Fibroblast of mammary gland (primary cell): Measurements from ENCODE around the gene SH2D6.
"Not testable (repeated sequence)": the region's sequence is repeated elsewhere in the genome, so short reads cannot be mapped to it uniquely, and the experiment has no call there.

Experiments used
- DNase-seq: peaks from one replicate; pipeline ENCODE4 v3.0.0-alpha.2; 2010; ENCODE audit warnings: low read depth
- H3K4me3 ChIP-seq: 2 replicates; pipeline ENCODE4 v1.5.1; 2011; ENCODE audit warnings: low read depth, mild to moderate bottlenecking, low read length, moderate library complexity; ENCODE audit not compliant: control insufficient read depth
- TF ChIP-seq, protein P1 (sequence below): conservative IDR thresholded peaks from 2 replicates; pipeline ENCODE4 v1.5.1; 2011; ENCODE audit warnings: low read depth, low read length, inconsistent platforms; ENCODE audit not compliant: control insufficient read depth, insufficient read depth

SH2D6 gene

DNA sequence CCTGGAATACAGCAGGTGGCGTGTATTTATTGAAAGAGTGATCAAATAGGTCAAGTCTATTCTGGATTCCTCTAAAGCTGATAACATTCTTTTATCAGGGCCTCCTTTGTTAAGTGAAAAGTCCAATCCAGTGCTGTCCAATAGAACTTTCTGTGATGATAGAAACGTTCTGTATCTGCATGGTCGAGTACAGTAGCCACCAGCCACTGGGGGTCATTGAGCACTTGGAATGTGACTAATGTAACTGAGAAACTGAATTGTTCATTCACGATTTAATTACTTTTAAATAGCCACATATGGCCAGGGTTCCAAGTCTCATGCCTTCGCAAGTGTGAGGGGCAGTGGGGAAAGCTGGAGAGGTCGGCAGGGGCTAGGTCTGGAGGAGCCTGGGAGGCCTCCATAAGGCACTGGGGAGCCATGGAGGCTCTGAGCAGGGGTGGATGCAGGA, 20.5 kb downstream of the SH2D6 start:
- TF ChIP-seq, protein P1, sequence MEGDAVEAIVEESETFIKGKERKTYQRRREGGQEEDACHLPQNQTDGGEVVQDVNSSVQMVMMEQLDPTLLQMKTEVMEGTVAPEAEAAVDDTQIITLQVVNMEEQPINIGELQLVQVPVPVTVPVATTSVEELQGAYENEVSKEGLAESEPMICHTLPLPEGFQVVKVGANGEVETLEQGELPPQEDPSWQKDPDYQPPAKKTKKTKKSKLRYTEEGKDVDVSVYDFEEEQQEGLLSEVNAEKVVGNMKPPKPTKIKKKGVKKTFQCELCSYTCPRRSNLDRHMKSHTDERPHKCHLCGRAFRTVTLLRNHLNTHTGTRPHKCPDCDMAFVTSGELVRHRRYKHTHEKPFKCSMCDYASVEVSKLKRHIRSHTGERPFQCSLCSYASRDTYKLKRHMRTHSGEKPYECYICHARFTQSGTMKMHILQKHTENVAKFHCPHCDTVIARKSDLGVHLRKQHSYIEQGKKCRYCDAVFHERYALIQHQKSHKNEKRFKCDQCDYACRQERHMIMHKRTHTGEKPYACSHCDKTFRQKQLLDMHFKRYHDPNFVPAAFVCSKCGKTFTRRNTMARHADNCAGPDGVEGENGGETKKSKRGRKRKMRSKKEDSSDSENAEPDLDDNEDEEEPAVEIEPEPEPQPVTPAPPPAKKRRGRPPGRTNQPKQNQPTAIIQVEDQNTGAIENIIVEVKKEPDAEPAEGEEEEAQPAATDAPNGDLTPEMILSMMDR: no peak
- no peak overlapping the region for H3K4me3 ChIP-seq
- no peak for DNase-seq

DNA sequence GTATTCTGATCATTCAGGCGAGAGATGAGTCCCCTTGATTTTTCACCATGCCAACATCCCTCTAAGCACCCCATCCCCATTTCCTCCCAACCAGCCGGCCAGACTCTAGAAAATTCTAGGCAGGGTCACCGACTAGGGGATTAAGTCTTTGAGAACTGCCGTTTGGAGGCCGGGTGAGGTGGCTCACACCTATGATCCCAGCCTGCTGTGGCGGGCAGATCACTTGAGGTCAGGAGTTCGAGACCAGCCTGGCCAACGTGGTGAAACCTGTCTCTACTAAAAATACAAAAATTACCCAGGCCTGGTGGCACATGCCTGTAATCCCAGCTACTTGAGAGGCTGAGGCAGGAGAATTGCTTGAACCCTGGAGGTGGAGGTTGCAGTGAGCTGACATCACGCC, 21.1 kb downstream of the SH2D6 start:
- not testable (repeated sequence) for H3K4me3 ChIP-seq, DNase-seq

DNA sequence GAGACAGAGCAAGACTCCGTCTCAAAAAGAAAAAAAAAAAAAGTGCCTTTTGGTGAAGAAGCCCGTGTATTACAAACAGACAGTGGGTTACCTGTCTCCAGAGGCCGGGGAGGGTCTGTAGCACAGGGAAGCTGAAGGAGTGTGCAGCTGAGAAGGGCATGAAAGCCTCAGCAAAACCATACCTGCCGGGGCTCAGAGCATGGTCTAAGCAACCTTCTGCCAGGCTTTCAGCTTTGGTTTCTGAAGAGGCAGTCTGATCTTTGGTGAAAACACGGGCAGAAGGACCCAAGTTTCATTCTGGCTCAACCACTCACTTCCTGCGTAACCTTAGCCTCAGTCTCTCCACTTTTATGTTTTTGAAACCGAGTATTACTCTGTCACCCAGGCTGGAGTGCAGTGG, 21.5 kb downstream of the SH2D6 start:
- no peak for DNase-seq
- TF ChIP-seq, protein P1: no peak
- H3K4me3 ChIP-seq: no peak overlapping the region

DNA sequence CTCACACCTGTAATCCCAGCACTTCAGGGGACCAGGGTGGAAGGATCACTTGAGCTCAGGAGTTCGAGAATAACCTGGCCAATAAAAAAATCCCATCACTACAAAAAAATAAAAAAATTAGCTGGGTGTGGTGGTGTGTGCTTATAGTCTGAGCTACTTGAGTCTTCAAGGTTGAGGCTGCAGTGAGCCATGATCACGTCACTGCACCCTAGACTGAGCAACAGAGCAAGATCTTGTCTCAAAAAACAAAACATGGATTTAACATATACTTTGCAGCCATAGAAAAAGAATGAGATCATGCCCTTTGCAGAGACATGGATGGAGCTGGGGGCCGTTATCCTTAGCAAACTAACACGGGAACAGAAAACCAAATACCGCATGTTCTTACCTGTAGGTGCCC, 22.2 kb downstream of the SH2D6 start:
- TF ChIP-seq, protein P1: no peak
- H3K4me3 ChIP-seq: no peak overlapping the region
- no peak for DNase-seq

DNA sequence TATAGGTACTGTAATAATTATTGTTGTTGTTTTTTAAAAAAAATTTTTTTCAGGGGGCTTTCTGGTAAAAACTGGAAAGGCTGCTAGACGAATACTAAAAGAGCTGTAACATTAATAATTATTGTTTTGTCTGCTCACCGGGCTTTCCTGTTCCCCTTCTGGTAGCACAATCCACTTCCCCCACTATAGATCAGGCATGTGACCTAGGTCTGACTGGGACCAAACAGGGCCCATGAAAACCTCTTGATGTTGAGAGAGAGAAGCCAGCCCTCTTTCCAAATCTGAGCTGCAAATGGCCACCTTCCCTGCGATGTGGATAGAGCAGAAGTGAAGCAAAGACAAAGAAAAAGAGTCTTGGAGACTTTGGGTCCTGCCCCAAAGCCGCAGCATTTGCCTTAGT, 23.4 kb downstream of the SH2D6 start:
- TF ChIP-seq, protein P1: no peak

DNA sequence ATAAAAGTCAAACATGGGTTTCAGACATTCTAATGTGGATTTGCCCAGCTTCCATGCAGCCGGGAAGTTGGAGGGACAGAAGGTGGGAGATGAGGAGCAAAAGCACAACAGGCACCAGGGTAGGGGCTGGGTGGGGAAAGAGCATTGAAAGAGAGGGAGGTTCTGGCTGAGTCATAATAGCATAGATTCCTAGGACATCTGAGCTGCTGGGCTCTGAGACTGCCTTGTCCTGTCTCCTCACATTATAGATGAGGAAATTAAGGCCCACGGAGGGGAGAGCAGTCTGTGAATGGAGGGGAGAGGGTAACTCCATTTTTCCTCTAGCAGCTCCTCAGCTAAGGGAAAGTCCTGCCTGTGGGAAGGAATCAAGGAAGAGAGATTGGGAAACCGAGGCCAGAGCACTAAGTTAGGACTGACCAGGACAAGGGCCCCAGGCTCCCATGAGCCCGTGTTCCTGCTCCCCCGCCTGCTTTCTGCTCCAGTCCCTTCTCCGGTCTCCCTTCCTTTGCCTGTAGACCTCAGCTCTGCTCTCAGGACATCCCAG, 26.2 kb downstream of the SH2D6 start:
- TF ChIP-seq, protein P1: no peak
- DNase-seq: peak; percentile 43

More for the DNA sequence above, 23.4 kb downstream of the SH2D6 start:
- no peak overlapping the region for H3K4me3 ChIP-seq
- no peak for DNase-seq

DNA sequence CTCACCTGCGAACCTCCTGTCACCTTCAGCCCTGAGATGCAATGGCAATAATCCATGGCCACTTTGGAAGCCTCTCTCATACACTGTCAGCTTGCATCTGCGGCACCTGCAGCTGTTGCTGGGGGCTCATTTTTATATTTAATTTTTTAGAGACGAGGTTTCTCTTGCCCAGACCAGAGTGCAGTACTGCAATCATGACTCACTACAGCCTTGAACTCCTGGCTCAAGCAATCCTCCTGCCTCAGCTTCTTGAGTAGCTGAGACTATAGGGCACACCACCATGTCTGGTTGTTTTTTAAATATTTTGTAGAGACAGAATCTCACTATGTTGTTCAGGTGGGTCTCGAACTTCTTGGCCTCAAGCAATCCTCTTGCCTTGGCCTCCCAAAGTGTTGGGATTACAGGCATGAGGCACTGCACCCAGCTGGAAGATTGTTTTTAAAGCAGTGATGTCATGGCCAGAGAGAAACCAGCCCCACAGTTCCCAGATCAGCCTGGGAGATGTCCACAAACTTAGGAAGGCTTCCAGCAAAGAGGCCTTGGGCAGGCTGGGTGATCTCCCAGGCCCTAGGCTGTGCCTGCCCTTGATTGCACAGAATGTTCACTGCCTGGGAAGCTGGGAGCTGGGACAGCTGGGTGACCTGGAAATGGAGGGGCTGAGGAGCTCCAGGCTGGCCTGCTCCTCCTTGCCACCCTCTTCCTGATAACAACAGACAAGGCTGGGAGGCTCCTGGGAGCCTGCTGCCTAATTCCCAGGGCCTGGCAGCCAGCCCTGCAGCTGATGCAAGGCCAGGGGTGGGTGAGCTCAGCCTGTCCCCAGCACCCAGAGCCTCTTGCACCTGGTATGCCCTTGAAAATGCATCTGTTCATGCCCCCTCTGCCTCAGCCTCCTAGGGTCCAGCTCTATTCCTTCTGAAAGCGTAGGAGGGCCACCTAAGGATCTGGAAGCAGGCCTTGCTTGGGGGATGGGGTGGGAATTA, 27.1 kb downstream of the SH2D6 start:
- DNase-seq: peak; percentile 78
- TF ChIP-seq, protein P1: no peak
- H3K4me3 ChIP-seq: no peak overlapping the region

More for the DNA sequence above, 26.2 kb downstream of the SH2D6 start:
- no peak overlapping the region for H3K4me3 ChIP-seq
